Heart left ventricle (tissue), 13 donors: Measurements from ENCODE around the gene KCTD15.

Source experiments
- POLR2A ChIP-seq, 2 donors: fragments of 450-650 bp; IDR thresholded peaks; one replicate each; pipeline ENCODE4 v1.6.1; 2017; ENCODE audit warnings: antibody characterized with exemption in 2 of 2, mild to moderate bottlenecking in 2 of 2, moderate library complexity in 2 of 2
- TF ChIP-seq, protein P1 (sequence below), 12 donors: fragments of 200-600 bp; sonication (generic) in 4 of 12; IDR thresholded peaks; one replicate each; pipeline versions ENCODE4 v1.5.0 to v1.8.0; 2018 to 2022; ENCODE audit warnings: antibody characterized with exemption in 12 of 12, mild to moderate bottlenecking in 5 of 12
- donor health status: ischemic (EF 13 %, LVEDD 7.1; RV severe dilation, severe dysfunction).
- donor health status: DM: no; HTN: yes; CAD: no.
- donor health status: DM: no; HTN: no; CAD: no.
- donor health status: ischemic (EF 25% LVEDD 6.9; RV normal size, moderate dysfunction).
- donor health status: ischemic (EF 25% LVEDD 5.7; RV mildly dilated, moderate dysfunction).
- donor health status: ischemic (EF 35%, LVEDD 5.7; RV mildly dilated, moderate dysfunction).
- donor health status: nonischemic (EF 11% LVEDD 7.7; RV severe dilation, severe dysfunction).
- donor health status: DM: yes; HTN: yes; CAD: no.
- donor health status: PGD.
- donor health status: ischemic (EF 29% LVEDD 5.4; RV normal size, mild dysfunction).
- donor health status: nonischemic (EF 23%, LVEDD 6.1; RV moderate dilation, normal function).

DNA sequence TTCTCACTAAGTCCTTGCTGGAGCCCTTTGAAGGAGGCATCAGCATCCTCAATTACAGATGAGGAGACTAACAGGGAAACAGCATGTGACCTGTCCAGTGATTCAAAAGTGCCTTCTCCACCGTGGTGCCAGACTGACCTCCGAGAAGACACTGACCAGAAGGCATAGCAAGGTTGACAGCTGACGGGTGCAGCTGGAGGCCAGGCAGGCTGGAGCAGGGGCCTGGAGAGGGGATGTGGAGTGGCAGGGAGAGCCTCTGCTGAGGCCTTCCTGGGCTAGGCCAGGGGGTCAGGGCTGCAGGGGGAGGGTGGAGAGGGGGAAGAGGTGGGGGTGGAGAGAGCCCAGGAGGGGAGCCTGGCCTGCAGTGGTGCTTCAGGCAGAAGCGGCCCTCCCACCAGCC, 66.3 kb downstream of the KCTD15 start:
- TF ChIP-seq, protein P1, sequence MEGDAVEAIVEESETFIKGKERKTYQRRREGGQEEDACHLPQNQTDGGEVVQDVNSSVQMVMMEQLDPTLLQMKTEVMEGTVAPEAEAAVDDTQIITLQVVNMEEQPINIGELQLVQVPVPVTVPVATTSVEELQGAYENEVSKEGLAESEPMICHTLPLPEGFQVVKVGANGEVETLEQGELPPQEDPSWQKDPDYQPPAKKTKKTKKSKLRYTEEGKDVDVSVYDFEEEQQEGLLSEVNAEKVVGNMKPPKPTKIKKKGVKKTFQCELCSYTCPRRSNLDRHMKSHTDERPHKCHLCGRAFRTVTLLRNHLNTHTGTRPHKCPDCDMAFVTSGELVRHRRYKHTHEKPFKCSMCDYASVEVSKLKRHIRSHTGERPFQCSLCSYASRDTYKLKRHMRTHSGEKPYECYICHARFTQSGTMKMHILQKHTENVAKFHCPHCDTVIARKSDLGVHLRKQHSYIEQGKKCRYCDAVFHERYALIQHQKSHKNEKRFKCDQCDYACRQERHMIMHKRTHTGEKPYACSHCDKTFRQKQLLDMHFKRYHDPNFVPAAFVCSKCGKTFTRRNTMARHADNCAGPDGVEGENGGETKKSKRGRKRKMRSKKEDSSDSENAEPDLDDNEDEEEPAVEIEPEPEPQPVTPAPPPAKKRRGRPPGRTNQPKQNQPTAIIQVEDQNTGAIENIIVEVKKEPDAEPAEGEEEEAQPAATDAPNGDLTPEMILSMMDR (IDR thresholded peaks at IDR 0.05): no peak
- TF ChIP-seq POLR2A (IDR thresholded peaks at IDR 0.05): no peak
